ENCODE results near the gene ZNF516.

ZNF516 gene

DNA sequence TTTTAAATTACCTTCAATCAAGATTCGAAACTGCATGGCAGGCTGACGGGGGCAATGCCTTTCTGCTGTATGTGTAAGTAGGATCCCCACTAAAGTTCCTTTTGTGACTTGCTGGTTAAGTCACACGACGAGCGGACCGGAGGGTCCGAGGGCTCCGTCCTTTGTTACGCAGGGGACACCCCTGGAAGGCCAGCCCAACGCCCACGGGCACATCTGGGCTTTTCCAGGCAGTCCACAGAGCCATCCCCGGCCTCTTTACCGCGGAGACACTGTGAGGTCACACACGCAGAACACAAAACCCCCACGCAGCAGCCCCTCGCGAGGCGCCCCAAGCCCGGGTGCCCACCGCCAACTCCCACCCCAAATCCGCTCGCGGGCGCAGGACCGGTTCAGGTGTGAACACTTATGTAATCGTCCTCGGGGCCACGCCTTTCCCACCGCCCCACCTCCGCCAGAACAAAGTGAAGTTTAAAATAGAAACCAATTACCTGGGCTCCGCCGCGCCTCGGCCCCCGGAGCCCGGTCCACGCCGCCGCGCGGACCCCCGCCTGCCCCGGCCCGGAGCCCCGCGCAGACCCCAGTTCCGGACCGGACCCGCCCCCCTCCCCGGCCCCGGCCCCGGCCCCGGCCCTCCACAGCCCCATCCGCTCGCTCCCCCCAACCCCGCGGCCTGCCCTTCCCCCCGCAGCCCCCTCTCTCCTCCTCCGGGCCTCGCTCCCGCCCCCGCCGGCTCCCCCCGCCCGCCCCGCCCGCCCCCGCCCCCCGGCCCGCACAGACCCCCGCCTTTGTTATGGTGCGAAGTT is 4.2 kb downstream of the ZNF516 start:
- Histone ChIP-seq H3K9me3 (ENCODE audit: control insufficient read depth, low read length) (no peaks in the 10 kb centered on the region), H3K27me3 (ENCODE audit: control insufficient read depth, insufficient read depth, low read length, poor library complexity, severe bottlenecking) (no peaks in the 10 kb centered on the region), H3K27ac (ENCODE audit: insufficient read depth, low read depth, low read length, poor library complexity, severe bottlenecking) (peak overlapping the region; percentile 67), H3K4me3 (ENCODE audit: insufficient read depth, low read depth, low read length) (peak overlapping the region; percentile 87), H3K36me3 (ENCODE audit: control insufficient read depth, insufficient read depth, low read length) (no peaks in the 10 kb centered on the region), H3K4me1 (ENCODE audit: control insufficient read depth, insufficient read depth, low read length) (peaks cover 35% of the 10 kb centered on the region)
- 0 to 1% methylated on average over 50 to 59 of the region's 73 CpGs for WGBS, 2 experiments

DNA sequence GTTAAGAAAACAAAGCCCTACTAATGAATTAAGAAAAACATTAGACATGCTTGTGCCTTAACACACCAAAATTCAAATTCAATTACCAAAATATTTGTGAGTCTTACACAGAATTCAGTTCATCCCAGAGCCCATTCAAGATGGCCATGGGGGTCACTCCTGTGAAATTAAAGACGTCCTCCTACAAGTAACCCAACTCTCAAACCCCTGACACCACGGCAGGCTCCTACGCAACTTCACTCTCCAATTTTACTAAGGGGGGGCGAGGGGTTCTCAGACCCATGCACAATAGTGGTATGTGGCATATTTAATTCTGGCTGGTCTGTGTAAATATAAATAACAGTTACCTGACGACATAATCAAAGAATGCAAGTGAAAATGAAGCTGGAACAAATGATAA is 5.0 kb downstream of the ZNF516 start:
- Histone ChIP-seq H3K9me3 (ENCODE audit: control insufficient read depth, low read length) (no peaks in the 10 kb centered on the region), H3K27me3 (ENCODE audit: control insufficient read depth, insufficient read depth, low read length, poor library complexity, severe bottlenecking) (no peaks in the 10 kb centered on the region), H3K4me3 (ENCODE audit: insufficient read depth, low read depth, low read length) (peak overlapping the region; percentile 87), H3K4me1 (ENCODE audit: control insufficient read depth, insufficient read depth, low read length) (peaks cover 35% of the 10 kb centered on the region), H3K36me3 (ENCODE audit: control insufficient read depth, insufficient read depth, low read length) (no peaks in the 10 kb centered on the region), H3K27ac (ENCODE audit: insufficient read depth, low read depth, low read length, poor library complexity, severe bottlenecking) (no peak overlapping the region)
- WGBS, 2 experiments: 9 to 31% methylated on average over 3 to 5 of the region's 5 CpGs

GRCh38 chr18:76489081-76489480 is 6.0 kb downstream of the ZNF516 start:
- H3K4me1 ChIP-seq (ENCODE audit: control insufficient read depth, insufficient read depth, low read length): peaks cover 39% of the 10 kb centered on the region
- no peak overlapping the region for H3K4me3 ChIP-seq (ENCODE audit: insufficient read depth, low read depth, low read length)

GRCh38 chr18:76488190-76488589 is 6.9 kb downstream of the ZNF516 start:
- Histone ChIP-seq H3K27me3 (ENCODE audit: control insufficient read depth, insufficient read depth, low read length, poor library complexity, severe bottlenecking) (no peaks in the 10 kb centered on the region), H3K9me3 (ENCODE audit: control insufficient read depth, low read length) (no peaks in the 10 kb centered on the region), H3K36me3 (ENCODE audit: control insufficient read depth, insufficient read depth, low read length) (no peaks in the 10 kb centered on the region), H3K27ac (ENCODE audit: insufficient read depth, low read depth, low read length, poor library complexity, severe bottlenecking) (no peak overlapping the region), H3K4me1 (ENCODE audit: control insufficient read depth, insufficient read depth, low read length) (peaks cover 39% of the 10 kb centered on the region), H3K4me3 (ENCODE audit: insufficient read depth, low read depth, low read length) (no peak overlapping the region)
- 74 to 80% methylated on average over 9 of the region's 9 CpGs for WGBS, 2 experiments

More at GRCh38 chr18:76489081-76489480, 6.0 kb downstream of the ZNF516 start:
- Histone ChIP-seq H3K36me3 (ENCODE audit: control insufficient read depth, insufficient read depth, low read length) (no peaks in the 10 kb centered on the region), H3K27ac (ENCODE audit: insufficient read depth, low read depth, low read length, poor library complexity, severe bottlenecking) (no peak overlapping the region), H3K9me3 (ENCODE audit: control insufficient read depth, low read length) (no peaks in the 10 kb centered on the region), H3K27me3 (ENCODE audit: control insufficient read depth, insufficient read depth, low read length, poor library complexity, severe bottlenecking) (no peaks in the 10 kb centered on the region)
- WGBS, 2 experiments: 87 to 90% methylated on average over 3 to 4 of the region's 4 CpGs

DNA sequence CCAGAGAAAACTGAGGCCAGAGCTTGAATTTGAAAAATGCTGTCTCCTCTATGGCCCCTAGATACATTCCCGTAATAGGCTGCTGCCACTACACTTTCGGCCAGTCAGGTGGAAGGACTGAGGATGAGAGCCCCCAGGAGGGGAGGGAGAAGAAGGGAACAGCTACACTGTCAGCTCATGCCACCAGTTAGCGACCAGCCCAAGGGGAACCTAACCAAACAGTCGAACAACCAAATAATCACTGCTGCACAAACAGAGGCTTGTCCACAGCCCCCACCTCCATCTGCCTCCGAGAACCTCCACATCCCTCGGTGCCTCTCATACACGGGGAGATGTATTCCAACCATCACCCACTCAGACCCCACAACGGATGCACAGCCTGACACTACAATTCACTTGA is 7.3 kb downstream of the ZNF516 start:
- peak overlapping the region; percentile 20 for H3K27ac ChIP-seq (ENCODE audit: insufficient read depth, low read depth, low read length, poor library complexity, severe bottlenecking)
- no peaks in the 10 kb centered on the region for H3K27me3 ChIP-seq (ENCODE audit: control insufficient read depth, insufficient read depth, low read length, poor library complexity, severe bottlenecking)
- H3K36me3 ChIP-seq (ENCODE audit: control insufficient read depth, insufficient read depth, low read length): no peaks in the 10 kb centered on the region
- no peaks in the 10 kb centered on the region for H3K9me3 ChIP-seq (ENCODE audit: control insufficient read depth, low read length)
- 62 to 65% methylated on average over 8 of the region's 8 CpGs for WGBS, 2 experiments
- no peak overlapping the region for H3K4me3 ChIP-seq (ENCODE audit: insufficient read depth, low read depth, low read length)
- peaks cover 39% of the 10 kb centered on the region for H3K4me1 ChIP-seq (ENCODE audit: control insufficient read depth, insufficient read depth, low read length)

DNA sequence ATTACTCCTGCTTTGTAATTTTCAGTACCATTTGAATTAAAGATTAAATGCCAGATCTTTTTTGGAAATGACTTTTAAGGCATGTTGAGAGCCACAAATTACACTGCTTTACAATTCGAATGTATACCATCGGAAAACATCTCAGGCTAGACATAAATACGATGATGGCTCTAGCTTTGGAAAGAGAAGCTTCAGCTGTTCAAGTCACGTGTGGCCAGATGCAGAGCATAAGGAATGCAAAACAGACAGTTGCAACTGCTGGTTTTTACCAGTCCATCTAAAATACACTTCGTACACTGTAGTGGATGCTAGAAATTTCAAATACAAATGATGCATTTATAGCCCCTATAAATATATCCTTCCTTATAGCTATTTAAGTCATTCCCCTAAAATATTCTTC is 8.0 kb downstream of the ZNF516 start:
- WGBS, 2 experiments: 94% methylated on average over 5 of the region's 5 CpGs
- peaks cover 39% of the 10 kb centered on the region for H3K4me1 ChIP-seq (ENCODE audit: control insufficient read depth, insufficient read depth, low read length)
- H3K36me3 ChIP-seq (ENCODE audit: control insufficient read depth, insufficient read depth, low read length): no peaks in the 10 kb centered on the region
- H3K27ac ChIP-seq (ENCODE audit: insufficient read depth, low read depth, low read length, poor library complexity, severe bottlenecking): no peak overlapping the region
- no peaks in the 10 kb centered on the region for H3K27me3 ChIP-seq (ENCODE audit: control insufficient read depth, insufficient read depth, low read length, poor library complexity, severe bottlenecking)
- H3K4me3 ChIP-seq (ENCODE audit: insufficient read depth, low read depth, low read length): no peak overlapping the region
- no peaks in the 10 kb centered on the region for H3K9me3 ChIP-seq (ENCODE audit: control insufficient read depth, low read length)

GRCh38 chr18:76486574-76486973 is 8.5 kb downstream of the ZNF516 start:
- Histone ChIP-seq H3K27me3 (ENCODE audit: control insufficient read depth, insufficient read depth, low read length, poor library complexity, severe bottlenecking) (no peaks in the 10 kb centered on the region), H3K9me3 (ENCODE audit: control insufficient read depth, low read length) (no peaks in the 10 kb centered on the region), H3K27ac (ENCODE audit: insufficient read depth, low read depth, low read length, poor library complexity, severe bottlenecking) (no peak overlapping the region), H3K4me1 (ENCODE audit: control insufficient read depth, insufficient read depth, low read length) (peaks cover 39% of the 10 kb centered on the region), H3K36me3 (ENCODE audit: control insufficient read depth, insufficient read depth, low read length) (no peaks in the 10 kb centered on the region), H3K4me3 (ENCODE audit: insufficient read depth, low read depth, low read length) (no peak overlapping the region)
- 83 to 85% methylated on average over 4 of the region's 6 CpGs for WGBS, 2 experiments

DNA sequence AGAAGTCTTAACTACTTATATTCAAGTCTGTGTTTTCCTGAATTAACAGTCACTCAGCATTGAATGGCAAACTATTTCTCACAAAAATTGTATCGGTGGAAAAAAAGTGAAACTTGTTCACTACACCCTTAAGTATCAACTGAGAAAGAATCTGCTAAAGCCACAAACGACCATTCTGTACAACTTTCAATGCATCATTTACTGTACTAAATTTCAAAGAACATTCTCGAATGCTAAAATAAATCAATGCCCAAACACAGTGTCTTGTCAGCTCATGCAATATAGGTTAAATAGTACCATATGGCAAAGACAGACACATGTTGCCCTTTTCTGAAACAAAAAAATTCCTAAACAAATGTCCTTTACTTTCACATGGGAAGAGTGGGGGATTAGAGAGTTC is 9.0 kb downstream of the ZNF516 start:
- Histone ChIP-seq H3K27me3 (ENCODE audit: control insufficient read depth, insufficient read depth, low read length, poor library complexity, severe bottlenecking) (no peaks in the 10 kb centered on the region), H3K4me3 (ENCODE audit: insufficient read depth, low read depth, low read length) (no peak overlapping the region), H3K36me3 (ENCODE audit: control insufficient read depth, insufficient read depth, low read length) (no peaks in the 10 kb centered on the region), H3K4me1 (ENCODE audit: control insufficient read depth, insufficient read depth, low read length) (peaks cover 39% of the 10 kb centered on the region), H3K27ac (ENCODE audit: insufficient read depth, low read depth, low read length, poor library complexity, severe bottlenecking) (no peak overlapping the region), H3K9me3 (ENCODE audit: control insufficient read depth, low read length) (no peaks in the 10 kb centered on the region)
- 94 to 95% methylated on average over 3 of the region's 3 CpGs for WGBS, 2 experiments

GRCh38 chr18:76484749-76485387 is 10.2 kb downstream of the ZNF516 start:
- H3K9me3 ChIP-seq (ENCODE audit: control insufficient read depth, low read length): no peaks in the 10 kb centered on the region
- no peaks in the 10 kb centered on the region for H3K27me3 ChIP-seq (ENCODE audit: control insufficient read depth, insufficient read depth, low read length, poor library complexity, severe bottlenecking)
- H3K27ac ChIP-seq (ENCODE audit: insufficient read depth, low read depth, low read length, poor library complexity, severe bottlenecking): no peak overlapping the region
- no peaks in the 10 kb centered on the region for H3K36me3 ChIP-seq (ENCODE audit: control insufficient read depth, insufficient read depth, low read length)
- H3K4me1 ChIP-seq (ENCODE audit: control insufficient read depth, insufficient read depth, low read length): peaks cover 36% of the 10 kb centered on the region
- H3K4me3 ChIP-seq (ENCODE audit: insufficient read depth, low read depth, low read length): no peak overlapping the region
- 98% methylated on average over 6 of the region's 6 CpGs for WGBS, 2 experiments

DNA sequence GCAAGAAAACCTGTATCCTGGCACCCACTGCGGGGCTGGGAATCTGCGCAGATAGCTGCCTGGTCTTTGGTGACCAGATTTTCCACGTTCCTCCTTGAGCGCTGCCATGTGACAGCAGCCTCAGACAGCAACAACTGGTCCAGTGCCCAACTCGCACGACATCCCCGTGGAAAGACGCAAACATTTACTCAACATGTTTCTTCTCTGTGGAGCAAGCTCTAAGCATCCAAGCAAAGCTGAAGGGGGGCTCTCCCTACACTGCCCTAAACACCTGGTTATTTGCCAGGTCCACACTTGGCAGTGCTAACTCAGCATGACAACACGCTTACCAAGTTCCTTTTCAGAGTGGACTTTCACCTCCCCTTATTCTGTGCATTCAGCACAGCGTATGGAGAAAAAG is 11.3 kb downstream of the ZNF516 start:
- Histone ChIP-seq H3K27me3 (ENCODE audit: control insufficient read depth, insufficient read depth, low read length, poor library complexity, severe bottlenecking) (no peaks in the 10 kb centered on the region), H3K4me1 (ENCODE audit: control insufficient read depth, insufficient read depth, low read length) (peaks cover 33% of the 10 kb centered on the region), H3K4me3 (ENCODE audit: insufficient read depth, low read depth, low read length) (no peak overlapping the region), H3K36me3 (ENCODE audit: control insufficient read depth, insufficient read depth, low read length) (no peaks in the 10 kb centered on the region), H3K27ac (ENCODE audit: insufficient read depth, low read depth, low read length, poor library complexity, severe bottlenecking) (no peak overlapping the region), H3K9me3 (ENCODE audit: control insufficient read depth, low read length) (no peaks in the 10 kb centered on the region)
- 96 to 97% methylated on average over 10 of the region's 10 CpGs for WGBS, 2 experiments

Measured in ectodermal cell (in vitro differentiated cells).